Kidney (tissue), 14 donors: ENCODE results near the gene INTS1. TPM values are rescaled to one million over a fixed set of nuclear protein-coding genes. Genes with fewer than 3 reads are reported as not detected.
A peak's percentile ranks its signal among the peaks of the same experiment; 100 is the strongest.

ENCODE experiments used
- DNase-seq, 5 donors: peaks; one replicate each; pipeline ENCODE4 v3.0.0-alpha.2; 2013 to 2020
- FAIRE-seq: peaks from 2 replicates; lab custom pipeline; 2012; peaks lifted over from hg19 to GRCh38; lab: Jason Lieb, UNC
- H3K27ac ChIP-seq, 2 donors: one replicate each; pipeline ENCODE4 v1.7.0; 2013; ENCODE audit warnings: low read depth in 2 of 2, low read length in 2 of 2, inconsistent platforms in 1 of 2
- H3K27me3 ChIP-seq: one replicate; pipeline ENCODE4 v1.7.1; 2013; ENCODE audit warnings: low read length, inconsistent platforms; ENCODE audit not compliant: control insufficient read depth, insufficient read depth
- H3K36me3 ChIP-seq, 3 donors: one replicate each; pipeline versions ENCODE4 v1.7.0 to v1.7.1; 2013; ENCODE audit warnings: low read length in 3 of 3, control low read depth in 1 of 3, inconsistent platforms in 1 of 3; ENCODE audit not compliant: insufficient read depth in 3 of 3, control insufficient read depth in 2 of 3
- H3K4me1 ChIP-seq, 3 donors: one replicate each; pipeline versions ENCODE4 v1.7.0 to v1.7.1; 2013; ENCODE audit warnings: low read length in 3 of 3, inconsistent platforms in 1 of 3, low read depth in 1 of 3; ENCODE audit not compliant: control insufficient read depth in 2 of 3, insufficient read depth in 2 of 3
- H3K4me3 ChIP-seq, 3 donors: one replicate each; pipeline versions ENCODE4 v1.7.0 to v1.8.1; 2013; ENCODE audit warnings: low read length in 3 of 3, control low read depth in 1 of 3, inconsistent platforms in 1 of 3
- H3K9ac ChIP-seq, 3 donors: one replicate each; pipeline versions ENCODE4 v1.7.0 to v1.7.1; 2013; ENCODE audit warnings: low read length in 3 of 3, control low read depth in 1 of 3, inconsistent platforms in 1 of 3
- H3K9me3 ChIP-seq, 3 donors: one replicate each; pipeline versions ENCODE4 v1.7.0 to v1.7.1; 2013; ENCODE audit warnings: low read length in 3 of 3, control low read depth in 1 of 3, inconsistent platforms in 1 of 3; ENCODE audit not compliant: control insufficient read depth in 2 of 3, insufficient read depth in 1 of 3
- CTCF ChIP-seq: IDR thresholded peaks from 3 replicates; pipeline ENCODE4 v1.5.1; 2012; ENCODE audit warnings: mild to moderate bottlenecking, moderate library complexity, borderline replicate concordance; ENCODE audit not compliant: insufficient read depth; ENCODE audit errors: extremely low read depth
- intact Hi-C: fragments of 100-400 bp; cut with DNase I; formaldehyde crosslinking; loops from one replicate; pipeline ENCODE4 v1.11.1; 2022
- polyA plus RNA-seq: library from polyadenylated mRNA; stranded (reverse); fragments of 350-450 nt; fragmentation: Illumina TruSeq; extraction: RNeasy Lipid Tissue Mini Kit (QIAGEN cat#74804); gene quantifications from one replicate; pipeline ENCODE4 v1.2.3, GENCODE V29; 2014; ENCODE audit warnings: low read depth, low replicate concordance; ENCODE audit not compliant: insufficient read depth
- total RNA-seq: library from RNA; stranded (reverse); fragmentation: NEBNext Ultra II Directional; extraction: Animal tissue kit (Norgen Biotek cat#: 25700); gene quantifications from one replicate; pipeline ENCODE4 v1.2.1, GENCODE V29; 2021
- donor health status: control.
- donor health status: control.
- donor health status: control.
- donor health status: control.
- donor health status: control.
- donor health status: DM: yes; HTN: yes; CAD: no.
- donor health status: Normal renal cell carcinoma (clear cell type).

Gene INTS1
- total and polyA plus RNA-seq, 2 donors from 2014 or later: 62.8 to 91.3 TPM

- Histone ChIP-seq H3K4me1 (no peaks in the 10 kb centered on the region), H3K27me3 (peaks cover 2% of the 10 kb centered on the region), H3K4me3 (no peak overlapping the region), H3K9me3 (peaks cover 0 to 3% (median 0%) of the 10 kb centered on the region in 3 donors), H3K36me3 (peaks cover 0 to 5% (median 3%) of the 10 kb centered on the region in 3 donors), H3K9ac (no peak overlapping the region), H3K27ac (no peak overlapping the region)
- no peak for FAIRE-seq
- intact Hi-C loops: no loop called here
- DNase-seq: no peak
- TF ChIP-seq CTCF: no peak
These were observed 62.4 kb downstream of the INTS1 start for GRCh38 chr7:1441615-1442354.

- no peak overlapping the region for H3K9ac ChIP-seq
- H3K9me3 ChIP-seq: peaks cover 0 to 3% (median 0%) of the 10 kb centered on the region in 3 donors
- no peak overlapping the region for H3K27ac ChIP-seq
- DNase-seq (no peak), FAIRE-seq (no peak)
- H3K36me3 ChIP-seq: peaks cover 0 to 5% (median 3%) of the 10 kb centered on the region in 3 donors
- H3K27me3 ChIP-seq: peaks cover 2% of the 10 kb centered on the region
- no peak for TF ChIP-seq CTCF
- intact Hi-C loops: no loop called here
- no peak overlapping the region for H3K4me3 ChIP-seq
- no peaks in the 10 kb centered on the region for H3K4me1 ChIP-seq
These were observed 63.6 kb downstream of the INTS1 start for GRCh38 chr7:1440620-1441019.

GRCh38 chr7:1439373-1440363 lies 64.5 kb downstream of the INTS1 start:
- Histone ChIP-seq H3K27ac (no peak overlapping the region), H3K27me3 (peaks cover 2% of the 10 kb centered on the region), H3K9me3 (peaks cover 0 to 3% (median 0%) of the 10 kb centered on the region in 3 donors), H3K4me3 (peak overlapping the region in 1 of 3 donors; percentile 45), H3K9ac (no peak overlapping the region), H3K36me3 (peaks cover 0 to 5% (median 3%) of the 10 kb centered on the region in 3 donors), H3K4me1 (no peaks in the 10 kb centered on the region)
- TF ChIP-seq CTCF: no peak
- intact Hi-C loops: no loop called here
- FAIRE-seq (no peak), DNase-seq (no peak)
